GM18519 (cell line): ENCODE measurements around the gene PFN3.

Experiments
- ATAC-seq: cut with Tn5 transposase; IDR thresholded peaks from one replicate; pipeline ENCODE4 v1.9.1; 2021; ENCODE audit warnings: mild to moderate bottlenecking, moderate library complexity; ENCODE audit not compliant: unreplicated experiment, low FRiP score

Gene PFN3

DNA sequence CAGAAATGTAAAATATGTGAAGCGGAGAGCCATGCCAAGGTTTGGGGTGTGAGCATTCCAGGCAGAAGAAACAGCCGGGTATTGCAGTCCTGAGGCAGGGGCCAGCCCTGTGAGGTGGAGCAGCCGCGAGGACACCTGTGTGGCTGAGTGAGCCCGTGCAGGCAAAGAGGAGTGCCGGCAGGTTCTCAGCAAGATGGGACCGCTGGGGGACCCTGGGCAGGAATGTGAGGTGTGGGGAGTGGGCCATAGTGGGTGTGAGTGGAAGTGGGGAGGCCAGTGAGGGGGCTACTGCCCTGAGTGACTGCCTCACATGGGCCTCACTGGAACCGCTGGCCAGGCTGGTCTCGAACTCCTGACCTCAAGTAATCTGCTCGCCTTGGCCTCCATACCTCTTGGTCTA, 38.0 kb upstream of the PFN3 start:
- no peak for ATAC-seq

DNA sequence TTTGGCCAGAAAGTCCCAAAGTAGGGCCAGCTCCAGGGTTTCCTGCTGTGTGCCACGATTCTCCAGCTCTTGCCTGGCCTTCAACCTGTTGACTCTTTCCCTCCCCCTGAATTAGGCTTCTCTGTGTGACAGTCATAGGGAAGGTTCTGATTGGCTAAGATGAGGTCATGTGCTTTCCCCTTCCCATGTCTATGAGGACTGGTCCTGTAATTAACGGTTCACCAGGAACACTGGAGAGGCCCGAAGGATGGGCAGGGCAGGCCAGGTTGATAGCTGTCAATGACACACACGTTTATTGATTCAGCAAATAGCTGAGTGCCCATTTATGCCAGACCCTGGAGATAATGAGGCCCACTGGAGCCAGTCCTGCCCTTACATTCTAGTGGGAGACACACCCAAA, 37.2 kb upstream of the PFN3 start:
- no peak for ATAC-seq

DNA sequence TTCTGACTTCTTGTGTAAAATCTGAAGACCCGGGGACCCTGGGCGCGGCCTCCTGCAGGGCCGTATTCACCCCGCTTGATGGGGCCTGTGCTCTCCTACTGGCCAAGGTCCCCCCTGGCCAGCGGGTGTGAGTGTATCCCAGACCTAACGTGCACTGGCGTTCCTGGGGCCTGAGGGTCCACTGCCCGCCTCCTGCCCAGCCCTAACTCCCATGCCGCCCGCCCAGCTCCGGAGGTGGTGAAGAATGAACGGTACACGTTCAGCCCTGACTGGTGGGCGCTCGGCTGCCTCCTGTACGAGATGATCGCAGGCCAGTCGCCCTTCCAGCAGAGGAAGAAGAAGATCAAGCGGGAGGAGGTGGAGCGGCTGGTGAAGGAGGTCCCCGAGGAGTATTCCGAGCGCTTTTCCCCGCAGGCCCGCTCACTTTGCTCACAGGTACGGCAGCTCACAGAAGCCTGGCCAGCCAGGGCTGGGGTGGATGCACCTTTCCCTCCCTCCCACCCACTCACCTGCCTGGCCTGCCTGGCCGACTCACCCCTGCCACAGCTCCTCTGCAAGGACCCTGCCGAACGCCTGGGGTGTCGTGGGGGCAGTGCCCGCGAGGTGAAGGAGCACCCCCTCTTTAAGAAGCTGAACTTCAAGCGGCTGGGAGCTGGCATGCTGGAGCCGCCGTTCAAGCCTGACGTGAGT, 35.5 kb upstream of the PFN3 start:
- no peak for ATAC-seq

DNA sequence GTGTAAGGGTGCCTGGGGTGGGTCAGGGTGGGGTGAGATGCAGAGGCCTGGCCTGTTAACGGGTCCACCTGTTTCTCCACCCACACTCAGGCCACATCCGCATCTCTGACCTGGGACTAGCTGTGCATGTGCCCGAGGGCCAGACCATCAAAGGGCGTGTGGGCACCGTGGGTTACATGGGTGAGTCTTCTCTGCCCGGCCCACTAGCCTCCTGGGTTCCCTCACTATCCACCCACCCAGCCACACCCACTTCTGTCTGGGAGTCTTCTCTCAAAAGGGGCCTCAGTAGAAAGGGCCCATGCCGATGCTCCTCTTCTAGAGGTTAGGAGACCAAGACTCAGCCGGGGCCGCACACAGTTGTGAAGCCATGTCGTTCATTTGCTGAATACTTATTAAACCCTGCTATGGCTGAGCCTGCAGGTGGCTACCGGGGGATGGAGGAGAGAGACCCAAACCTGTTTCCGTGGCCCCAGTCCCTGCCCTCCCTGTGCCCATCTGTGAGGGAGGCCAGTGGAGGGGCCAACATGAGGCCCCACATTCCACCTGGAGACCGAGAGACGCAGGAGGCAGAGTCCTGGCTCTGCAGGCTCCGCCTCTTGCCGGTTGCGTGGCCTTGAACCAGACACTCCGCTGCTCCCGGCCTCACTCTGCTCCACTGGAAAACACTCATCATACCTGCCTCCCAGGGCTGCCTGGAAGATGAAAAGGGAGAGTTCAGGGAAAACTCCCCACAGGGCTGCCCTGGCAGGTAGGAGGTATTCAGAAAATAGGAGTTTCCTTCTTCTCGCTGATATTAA, 34.7 kb upstream of the PFN3 start:
- no peak for ATAC-seq

DNA sequence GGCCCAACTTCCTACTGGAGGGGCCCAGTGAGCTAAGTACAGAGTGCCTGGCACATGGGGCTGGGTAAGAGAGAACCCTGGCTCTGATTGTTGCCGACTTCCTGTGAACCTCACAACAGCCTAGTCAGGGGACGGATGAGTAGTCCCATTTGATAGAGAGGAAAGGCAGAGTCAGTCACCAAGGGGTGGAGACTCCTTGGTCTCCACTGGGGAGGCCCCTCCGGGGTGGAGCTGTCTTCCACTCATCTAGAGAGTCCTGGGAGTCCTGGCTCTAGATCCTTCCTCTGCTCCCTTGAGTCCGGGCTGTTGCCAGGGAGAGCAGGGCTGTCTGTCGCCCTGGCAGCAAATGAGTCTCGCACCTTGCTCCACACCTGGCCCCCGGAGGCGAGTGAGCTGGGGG, 34.0 kb upstream of the PFN3 start:
- ATAC-seq: no peak

DNA sequence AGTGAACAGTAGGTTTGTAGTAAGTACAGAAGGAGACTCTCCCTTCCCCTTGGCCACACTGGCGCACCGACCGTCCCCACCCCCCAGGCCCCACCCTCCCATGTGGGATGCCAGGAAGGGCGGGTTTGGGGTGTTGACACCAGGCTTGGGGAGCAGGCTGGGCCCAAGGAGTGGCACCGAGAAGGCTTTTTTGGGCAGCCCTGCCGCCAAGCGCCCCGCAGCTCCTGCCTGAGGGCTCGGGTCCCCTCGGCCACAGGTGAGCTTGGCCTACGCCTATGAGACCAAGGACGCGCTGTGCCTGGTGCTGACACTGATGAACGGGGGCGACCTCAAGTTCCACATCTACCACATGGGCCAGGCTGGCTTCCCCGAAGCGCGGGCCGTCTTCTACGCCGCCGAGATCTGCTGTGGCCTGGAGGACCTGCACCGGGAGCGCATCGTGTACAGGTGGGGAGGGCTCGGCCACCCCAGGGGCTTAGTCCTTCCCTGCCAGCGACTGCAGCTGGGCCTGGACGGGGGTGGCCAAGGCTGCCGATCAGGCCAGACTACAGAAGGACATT, 33.3 kb upstream of the PFN3 start:
- ATAC-seq: no peak

DNA sequence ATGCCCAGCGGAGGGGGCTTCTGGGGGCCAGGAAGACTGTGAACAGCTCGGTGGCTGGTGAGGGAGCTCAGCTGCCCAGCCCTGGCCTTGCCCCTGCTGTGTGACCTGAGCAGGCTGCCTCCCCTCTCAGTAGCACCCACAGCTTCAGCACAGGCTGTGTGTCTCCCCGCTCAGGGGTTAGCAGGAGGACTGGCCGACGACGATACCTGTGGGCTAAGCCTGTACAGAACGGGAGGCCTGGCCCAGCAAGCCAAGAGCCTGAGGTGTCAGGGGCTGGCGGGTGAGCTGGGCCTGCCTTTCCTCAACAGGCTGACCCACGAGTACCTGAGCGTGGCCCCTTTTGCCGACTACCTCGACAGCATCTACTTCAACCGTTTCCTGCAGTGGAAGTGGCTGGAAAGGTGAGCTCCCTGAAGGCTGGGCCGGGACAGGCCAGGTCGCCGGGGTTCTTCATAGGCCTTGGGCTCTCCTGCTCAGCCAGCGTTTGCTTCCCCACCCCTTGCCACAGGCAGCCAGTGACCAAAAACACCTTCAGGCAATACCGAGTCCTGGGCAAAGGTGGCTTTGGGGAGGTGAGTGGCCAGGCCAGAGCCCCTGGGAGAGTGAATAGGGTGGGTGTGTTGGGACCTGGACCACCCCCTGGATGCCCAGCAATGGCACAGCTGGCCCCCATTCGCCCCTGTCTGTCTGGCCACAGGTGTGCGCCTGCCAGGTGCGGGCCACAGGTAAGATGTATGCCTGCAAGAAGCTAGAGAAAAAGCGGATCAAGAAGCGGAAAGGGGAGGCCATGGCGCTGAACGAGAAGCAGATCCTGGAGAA, 32.6 kb upstream of the PFN3 start:
- ATAC-seq: no peak

DNA sequence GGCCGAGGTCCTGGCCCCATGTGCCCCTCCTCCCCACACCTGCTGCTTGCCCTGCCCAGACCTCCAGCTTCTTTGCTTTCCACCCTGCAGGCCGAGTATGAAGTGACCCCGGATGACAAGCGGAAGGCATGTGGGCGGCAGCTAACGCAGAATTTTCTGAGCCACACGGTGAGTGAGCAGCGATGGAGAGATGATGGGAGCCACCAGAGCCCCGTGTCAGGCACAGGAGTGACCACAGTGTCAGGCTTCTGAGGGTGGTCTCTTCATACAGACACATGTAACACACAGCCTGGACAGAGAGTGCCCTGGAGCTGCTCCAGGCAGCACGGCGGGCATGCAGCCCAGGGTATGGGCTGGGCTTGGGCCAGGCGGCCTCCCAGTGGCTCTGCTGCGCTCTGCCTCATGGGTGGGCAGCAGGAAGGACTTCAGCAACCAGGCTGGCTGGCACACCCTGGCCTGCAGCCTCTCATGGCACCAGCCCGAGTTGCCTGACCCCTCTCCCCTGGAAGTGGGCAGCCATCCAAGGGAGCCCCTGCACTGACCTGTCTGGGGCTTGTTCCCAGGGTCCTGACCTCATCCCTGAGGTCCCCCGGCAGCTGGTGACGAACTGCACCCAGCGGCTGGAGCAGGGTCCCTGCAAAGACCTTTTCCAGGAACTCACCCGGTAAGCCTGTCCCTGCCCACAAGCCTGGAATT, 31.8 kb upstream of the PFN3 start:
- ATAC-seq: peak; percentile 8

DNA sequence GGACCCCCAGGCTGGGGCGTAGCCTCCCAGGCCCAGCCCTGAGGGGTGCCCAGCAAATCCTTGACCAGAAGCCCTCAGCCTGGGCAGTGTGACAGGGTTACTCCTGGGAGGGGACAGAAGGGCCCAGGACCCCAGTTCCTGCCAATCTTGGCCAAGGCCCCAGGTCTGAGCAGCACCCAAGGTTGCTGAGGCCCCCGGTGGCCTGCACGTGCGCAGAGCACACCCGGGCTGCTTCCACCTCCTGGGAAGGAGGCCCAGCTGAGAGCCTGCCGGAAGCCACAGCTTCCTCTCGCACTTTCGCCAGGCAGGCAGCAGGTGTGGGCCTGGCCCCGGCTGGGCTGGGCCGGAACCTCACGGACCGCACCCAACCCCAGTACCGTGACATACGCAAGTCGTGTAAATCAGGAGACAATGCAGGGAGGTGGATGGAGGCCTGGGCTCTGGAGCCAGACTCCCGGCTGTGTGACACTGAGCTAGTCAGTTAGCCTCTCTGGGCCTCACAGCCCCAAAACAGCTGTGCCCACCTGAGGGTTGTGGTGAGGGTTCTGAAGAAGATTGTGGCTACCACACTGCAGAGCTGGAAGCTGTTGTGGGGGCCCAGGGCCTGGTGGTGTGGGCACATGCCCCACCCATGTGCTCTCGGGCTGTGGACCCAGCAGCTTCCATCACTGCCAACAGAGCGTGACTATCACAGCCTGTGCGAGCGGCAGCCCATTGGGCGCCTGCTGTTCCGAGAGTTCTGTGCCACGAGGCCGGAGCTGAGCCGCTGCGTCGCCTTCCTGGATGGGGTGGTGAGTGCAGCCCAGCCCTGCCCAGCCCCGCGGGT, 31.1 kb upstream of the PFN3 start:
- ATAC-seq: peak; percentile 25

DNA sequence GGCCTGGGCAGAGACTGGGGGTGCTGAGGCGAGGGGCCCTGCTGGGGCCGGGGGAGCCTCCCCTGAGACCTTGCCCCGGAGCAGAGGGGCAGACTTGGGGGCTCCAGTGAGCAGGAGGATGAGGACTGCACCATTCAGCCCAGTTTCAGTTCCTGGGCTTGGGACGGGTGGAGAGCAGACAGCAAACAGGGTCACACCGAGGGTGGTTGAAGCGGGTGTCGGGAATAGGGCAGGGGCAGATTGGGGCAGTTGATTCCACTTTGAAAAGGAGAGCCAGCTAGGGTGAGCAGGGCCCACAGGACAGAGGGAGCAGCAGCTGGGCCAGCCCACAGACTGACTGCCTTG, 30.5 kb upstream of the PFN3 start:
- no peak for ATAC-seq

DNA sequence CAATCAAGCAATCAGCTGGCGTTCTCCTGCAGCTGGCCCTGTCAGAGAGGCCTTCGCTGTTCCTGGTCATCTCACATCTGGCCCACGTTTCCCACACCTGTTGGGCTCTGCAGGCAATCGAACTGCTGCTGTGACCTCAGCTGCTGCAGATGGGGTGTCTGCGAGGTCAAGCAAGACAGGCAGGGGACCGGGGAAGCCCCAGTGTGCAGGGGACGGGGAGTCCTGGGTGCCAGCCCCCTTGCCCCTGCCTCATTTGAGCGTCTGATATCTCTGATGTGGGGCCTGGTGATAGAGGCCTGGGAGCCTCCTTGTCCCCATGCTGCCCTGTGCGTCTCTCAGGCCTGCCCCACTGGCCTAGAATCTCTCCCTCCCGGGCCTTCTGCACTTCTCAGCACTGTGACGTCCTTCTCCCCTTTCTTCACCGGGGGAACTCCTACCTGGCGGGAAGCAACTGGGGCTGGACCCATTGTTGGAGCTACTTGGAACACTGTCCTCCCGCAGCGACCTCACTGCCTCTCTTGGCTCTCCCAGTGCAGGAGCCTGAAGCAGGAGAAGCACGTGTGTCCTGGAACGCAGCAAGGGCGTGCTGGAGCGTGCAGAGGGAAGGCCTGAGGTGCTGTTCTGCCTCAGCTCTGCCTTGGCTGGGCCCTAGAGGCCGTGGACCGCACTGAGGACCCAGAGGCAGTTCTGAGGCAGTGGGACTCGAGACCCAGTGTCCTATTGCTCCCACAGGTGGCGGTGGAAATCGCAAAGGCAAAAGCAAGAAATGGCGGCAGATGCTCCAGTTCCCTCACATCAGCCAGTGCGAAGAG, 29.9 kb upstream of the PFN3 start:
- ATAC-seq: no peak

DNA sequence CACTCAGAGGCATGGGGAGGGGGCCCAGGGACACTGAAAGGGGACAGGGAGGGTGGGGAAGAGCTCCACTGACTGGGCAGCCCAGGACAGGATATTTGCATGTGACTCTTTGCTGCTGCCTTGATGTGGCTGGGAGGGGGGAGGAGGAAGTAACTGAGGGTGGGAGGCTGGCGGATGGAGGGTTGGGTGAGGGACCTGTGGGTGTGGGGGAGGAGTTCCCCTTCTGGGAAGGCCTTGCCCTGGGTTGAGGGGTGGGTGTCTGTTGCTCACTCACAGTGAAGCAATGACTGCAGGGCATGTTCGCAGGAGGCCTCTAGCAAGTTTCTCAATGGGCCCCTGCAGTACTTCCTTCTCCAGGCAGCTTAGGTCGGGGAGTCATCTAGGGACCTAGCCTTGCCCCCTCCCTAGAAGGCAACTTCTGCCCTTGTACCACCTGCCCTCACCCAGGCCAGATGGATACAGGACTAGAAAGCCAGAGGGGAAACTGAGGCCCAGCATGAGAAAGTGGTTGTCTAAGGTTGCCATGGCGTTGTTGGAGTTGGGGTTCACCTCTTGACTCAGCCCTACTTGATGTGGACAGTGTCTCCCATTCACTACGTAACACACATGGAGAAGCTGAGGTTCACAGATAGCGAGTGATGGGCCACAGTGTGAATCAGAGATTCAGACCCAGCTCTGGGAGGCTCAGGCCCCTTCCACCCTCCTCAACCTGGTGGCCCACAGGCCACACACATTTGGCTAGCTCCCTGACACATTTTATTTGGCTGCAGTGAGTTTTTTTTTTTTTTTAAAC, 29.0 kb upstream of the PFN3 start:
- ATAC-seq: no peak

DNA sequence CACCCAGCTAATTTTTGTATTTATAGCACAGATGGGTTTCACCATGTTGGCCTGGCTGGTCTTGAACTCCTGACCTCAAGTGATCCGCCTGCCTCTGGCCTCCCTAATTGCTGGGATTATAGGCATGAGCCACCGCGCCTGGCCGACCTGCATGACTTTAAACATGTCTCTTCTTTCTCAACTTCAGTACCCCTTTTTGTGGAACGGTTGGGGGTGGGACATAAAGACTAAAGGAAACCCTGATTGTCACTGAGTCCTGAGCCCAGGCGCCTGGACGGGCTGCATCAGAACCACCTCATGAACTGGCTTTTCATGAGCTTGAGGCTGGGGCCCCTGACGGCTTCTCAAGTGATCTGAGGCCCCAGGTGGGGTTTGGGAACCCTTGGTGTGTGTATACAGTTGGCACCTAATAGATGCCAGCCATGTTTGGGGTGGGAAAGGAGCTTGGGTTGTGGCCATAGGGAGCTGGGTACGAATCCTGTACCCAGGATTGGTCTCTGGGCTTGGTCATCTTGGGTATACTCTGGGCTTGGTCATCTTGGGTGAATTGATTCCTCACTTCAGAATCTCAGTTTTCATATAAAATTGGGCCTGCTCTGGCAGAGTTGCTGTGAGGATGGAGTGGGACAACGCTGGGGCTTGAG, 28.2 kb upstream of the PFN3 start:
- ATAC-seq: no peak

DNA sequence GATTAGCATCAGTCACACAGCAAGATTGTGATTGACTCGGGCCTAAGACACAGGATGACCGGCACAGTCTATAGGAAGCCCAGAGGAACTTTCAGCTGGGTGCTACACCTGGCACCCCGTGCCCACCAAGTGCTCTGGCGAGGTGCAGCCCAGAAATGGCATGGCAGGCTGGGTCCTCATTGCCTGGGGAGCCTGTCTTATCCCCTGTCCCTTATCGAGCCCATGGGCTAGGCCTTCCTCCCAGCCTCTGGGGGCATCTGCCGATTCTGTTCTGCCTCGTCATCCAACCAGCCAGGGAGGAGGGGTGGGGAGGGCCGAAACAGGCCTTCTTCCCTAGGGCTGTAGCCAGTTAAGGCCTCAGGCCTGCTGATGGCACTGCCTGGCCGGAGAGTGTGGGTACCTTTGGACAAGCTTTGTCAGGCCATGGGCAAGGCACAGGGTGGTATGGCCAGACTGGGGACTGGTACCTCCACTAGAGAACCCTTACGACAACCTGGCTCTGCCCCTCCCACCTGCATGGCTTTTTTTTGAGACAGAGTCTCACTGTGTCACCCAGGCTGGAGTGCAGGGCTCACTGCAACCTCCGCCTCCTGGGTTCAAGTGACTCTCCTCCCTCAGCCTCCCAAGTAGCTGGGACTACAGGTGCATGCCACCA, 27.6 kb upstream of the PFN3 start:
- no peak for ATAC-seq

DNA sequence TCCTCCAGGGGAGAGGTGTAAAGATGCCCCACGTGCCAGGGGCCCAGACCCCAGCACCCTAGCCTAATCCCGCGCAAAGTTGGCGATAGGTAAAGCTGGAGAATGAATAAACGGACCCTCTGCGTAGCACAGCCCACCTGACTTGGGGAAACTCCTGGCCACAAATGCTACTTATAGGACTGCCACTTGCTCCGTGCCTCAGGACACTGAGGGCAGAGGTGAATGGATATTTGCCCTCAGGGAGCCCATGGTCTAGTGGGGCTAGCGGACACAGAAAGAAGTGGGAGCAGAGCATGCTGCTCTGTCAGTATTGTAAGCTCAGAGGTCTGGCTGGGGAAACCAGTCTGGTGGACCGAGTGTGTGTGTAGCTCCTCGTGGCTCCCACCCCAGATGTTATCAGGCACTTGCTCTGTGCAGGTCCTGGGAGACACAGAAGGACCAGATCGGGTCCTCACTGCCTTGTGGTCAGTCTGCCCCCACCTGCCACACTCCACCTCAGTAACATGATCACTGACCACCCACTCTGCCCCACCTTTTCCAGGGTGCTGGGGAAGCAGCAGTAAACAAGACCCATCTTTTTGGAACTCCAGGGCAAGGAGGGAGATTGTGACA, 26.9 kb upstream of the PFN3 start:
- ATAC-seq: no peak

DNA sequence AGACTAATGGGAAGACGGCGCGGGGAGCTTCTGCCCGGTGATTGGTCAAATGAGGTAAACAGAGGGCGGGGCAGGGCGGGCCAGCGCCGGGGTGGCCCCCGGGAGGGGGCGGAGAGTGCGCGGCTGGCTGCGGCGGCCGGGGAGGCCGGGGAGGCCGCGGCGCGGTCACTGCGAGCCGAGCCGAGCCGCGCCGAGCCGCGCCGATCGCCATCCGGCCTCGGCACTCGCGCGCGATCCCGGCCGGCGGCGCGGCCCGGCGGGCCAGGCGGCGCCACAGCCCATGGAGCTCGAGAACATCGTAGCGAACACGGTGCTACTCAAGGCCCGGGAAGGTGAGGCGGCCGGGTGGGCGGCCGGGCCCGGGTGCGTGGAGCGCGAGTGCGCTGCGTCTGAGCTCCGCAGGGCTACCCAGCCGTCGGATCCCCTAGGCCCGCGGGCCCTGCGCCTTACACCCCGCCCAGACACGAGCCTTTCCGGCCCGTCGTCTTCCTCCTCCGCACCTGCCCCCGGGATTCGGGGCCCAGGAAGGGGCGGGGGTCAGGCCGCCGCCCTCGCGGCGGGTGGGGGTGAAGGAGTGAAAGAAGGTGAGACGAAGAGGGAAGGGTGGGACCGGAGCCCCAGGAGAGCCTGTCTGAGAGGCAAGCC, 26.2 kb upstream of the PFN3 start, which contains the start of gene GRK6:
Gene GRK6, plus strand, starts transcription at position 111 of the 645 bp plus-strand sequence. Its CDS starts 170 bp downstream, at position 281.
- peak; percentile 7 for ATAC-seq
